HepG2 (cell line): ENCODE results near the gene CASZ1. TPM values are rescaled to one million over a fixed set of nuclear protein-coding genes. Genes with fewer than 3 reads are reported as not detected.

ENCODE experiments used
- ATAC-seq: fragments of 200-7000 bp; cut with Tn5 transposase; 3 replicates; pipeline ENCODE4 v1.9.1; 2020; ENCODE audit warnings: mild to moderate bottlenecking, moderate library complexity
- BruUV-seq: library from RNA; stranded (reverse); fragments of 400-500 nt; replicated peaks from 2 replicates; lab custom pipeline; 2021; lab: Mats Ljungman, UMichigan
- CTCF ChIA-PET: fragments of 300-600 bp; formaldehyde crosslinking; extraction: SDS; loops from one replicate; lab custom pipeline; 2021; ENCODE audit warnings: low total read pairs, inconsistent platforms, low intra/inter-chr PET ratio; lab: Yijun Ruan, JAX
- POLR2A ChIA-PET: fragments of 350-600 bp; sonication (Branson Sonifier 250); formaldehyde crosslinking; loops from one replicate; lab custom pipeline; 2020; ENCODE audit warnings: antibody characterized with exemption, inconsistent platforms; lab: Yijun Ruan, JAX
- DNase-seq: peaks from one replicate; pipeline ENCODE4 v3.0.0-alpha.2; 2015; ENCODE audit warnings: low spot score
- FAIRE-seq: peaks from 3 replicates; lab custom pipeline; 2011; peaks lifted over from hg19 to GRCh38; lab: Jason Lieb, UNC
- H2AFZ ChIP-seq: one replicate; pipeline ENCODE4 v1.6.1; 2011; ENCODE audit warnings: low read length, inconsistent platforms
- H3K27ac ChIP-seq: fragments of 300-600 bp; 3 replicates; pipeline ENCODE4 v1.8.0; 2011; ENCODE audit warnings: mixed run types, mild to moderate bottlenecking, mixed read lengths, low read length, inconsistent platforms; ENCODE audit not compliant: insufficient read depth; ENCODE audit errors: extremely low read length
- H3K27me3 ChIP-seq, 2 experiments: fragments of 200-600 bp in 1 of 2; 2 replicates in 1 of 2; 3 replicates in 1 of 2; pipeline versions ENCODE4 v1.6.0 to v1.8.0; 2011; ENCODE audit warnings: low read length in 2 of 2, mild to moderate bottlenecking in 2 of 2, moderate library complexity in 2 of 2, inconsistent platforms in 1 of 2; ENCODE audit not compliant: insufficient read depth in 2 of 2, control insufficient read depth in 1 of 2
- H3K36me3 ChIP-seq, 2 experiments: fragments of 200-600 bp in 1 of 2; replicated peaks in 1 of 2; 2 replicates in 1 of 2; 3 replicates in 1 of 2; pipeline versions ENCODE4 v1.5.1 to v1.8.0; 2011; ENCODE audit warnings: low read length in 2 of 2, inconsistent platforms in 1 of 2; ENCODE audit not compliant: insufficient read depth in 2 of 2, control insufficient read depth in 1 of 2
- H3K4me1 ChIP-seq: 2 replicates; pipeline ENCODE4 v1.5.1; 2012; ENCODE audit warnings: low read length, inconsistent platforms; ENCODE audit not compliant: insufficient read depth
- H3K4me2 ChIP-seq: 2 replicates; pipeline ENCODE4 v1.6.0; 2011; ENCODE audit warnings: low read depth, low read length, inconsistent platforms
- H3K4me3 ChIP-seq, 3 experiments: fragments of 200-600 bp in 1 of 3; sonication (generic), shearing (Covaris generic) in 1 of 3; replicated peaks in 1 of 3; 2 replicates each; pipeline ENCODE4 v1.5.1; 2011 to 2016; ENCODE audit warnings: low read length in 3 of 3, inconsistent platforms in 2 of 3, low read depth in 2 of 3, mild to moderate bottlenecking in 2 of 3, control low read depth in 1 of 3, mixed read lengths in 1 of 3; ENCODE audit not compliant: insufficient read depth in 1 of 3
- H3K79me2 ChIP-seq: one replicate; pipeline ENCODE4 v1.6.1; 2011; ENCODE audit warnings: low read length, inconsistent platforms; ENCODE audit not compliant: insufficient read depth
- H3K9ac ChIP-seq: 2 replicates; pipeline ENCODE4 v1.6.0; 2011; ENCODE audit warnings: mild to moderate bottlenecking, low read depth, low read length, inconsistent platforms; ENCODE audit not compliant: insufficient read depth
- H3K9me3 ChIP-seq: 2 replicates; pipeline ENCODE4 v1.5.1; 2012; ENCODE audit warnings: mild to moderate bottlenecking, low read length
- H4K20me1 ChIP-seq: 2 replicates; pipeline ENCODE4 v1.6.0; 2011; ENCODE audit warnings: inconsistent platforms, mild to moderate bottlenecking, low read length, moderate library complexity; ENCODE audit not compliant: insufficient read depth
- CC2D1A ChIP-seq: sonication (generic); formaldehyde crosslinking; IDR thresholded peaks from 2 replicates; pipeline ENCODE4 v1.8.1; 2023; ENCODE audit warnings: mild to moderate bottlenecking, missing genetic modification reagents
- FOSL2 ChIP-seq: sonication (generic); formaldehyde crosslinking; IDR thresholded peaks from 2 replicates; pipeline ENCODE4 v1.4.0; 2020; ENCODE audit warnings: missing genetic modification reagents
- HMG20B ChIP-seq: conservative IDR thresholded peaks from 2 replicates; pipeline ENCODE4 v1.6.1; 2016; ENCODE audit warnings: missing genetic modification reagents, missing compliant biosample characterization
- RXRA ChIP-seq: sonication (generic); formaldehyde crosslinking; IDR thresholded peaks from 2 replicates; pipeline ENCODE4 v1.5.1; 2020; ENCODE audit warnings: missing genetic modification reagents
- SIX4 ChIP-seq: sonication (generic); formaldehyde crosslinking; IDR thresholded peaks from 2 replicates; pipeline ENCODE4 v1.4.0; 2020; ENCODE audit warnings: missing genetic modification reagents
- TCF7L2 ChIP-seq: IDR thresholded peaks from 2 replicates; pipeline ENCODE4 v1.6.1; 2011; ENCODE audit warnings: mild to moderate bottlenecking, low read depth, low read length, moderate library complexity
- ZKSCAN5 ChIP-seq: sonication (generic); formaldehyde crosslinking; IDR thresholded peaks from 2 replicates; pipeline ENCODE4 v1.5.1; 2020; ENCODE audit warnings: mild to moderate bottlenecking, missing genetic modification reagents
- ZNF350 ChIP-seq: sonication (generic); formaldehyde crosslinking; IDR thresholded peaks from 2 replicates; pipeline ENCODE4 v1.4.0; 2020; ENCODE audit warnings: mild to moderate bottlenecking, low read depth, missing genetic modification reagents, borderline replicate concordance
- ZNF775 ChIP-seq: sonication (generic); formaldehyde crosslinking; IDR thresholded peaks from 2 replicates; pipeline ENCODE4 v1.4.0; 2020; ENCODE audit warnings: missing genetic modification reagents, mild to moderate bottlenecking, moderate library complexity, borderline replicate concordance
- WGBS: methylation state at CpG from one replicate; pipeline ENCODE4 v1.1.6; 2017; ENCODE audit warnings: low lambda C conversion rate; 5-methylcytosine and 5-hydroxymethylcytosine counted together
- in situ Hi-C: cut with HindIII; loops from 2 replicates; pipeline ENCODE4 v1.10.0; 2017; ENCODE audit warnings: low pct_unique_long_range_greater_than_20kb; ENCODE audit not compliant: extremely low pct_ligation_motif_present
- intact Hi-C: fragments of 100-400 bp; cut with micrococcal nuclease; formaldehyde crosslinking; loops from one replicate; pipeline ENCODE4 v1.10.0; 2022; ENCODE audit not compliant: unreplicated experiment
- polyA plus RNA-seq, 8 experiments: library from polyadenylated mRNA; depleted of rRNA in 3 of 8; stranded (reverse) in 7 of 8; unstranded in 1 of 8; fragments of >200 nt; fragmentation: Illumina TruSeq in 4 of 8; extraction: Trizol in 4 of 8; gene quantifications; 2 replicates each; pipeline versions ENCODE4 v1.2.1 to v1.2.3, GENCODE V29; 2011 to 2016; ENCODE audit warnings: low read depth in 4 of 8, missing spikeins in 1 of 8, mixed read lengths in 1 of 8; ENCODE audit not compliant: insufficient read depth in 1 of 8
- total RNA-seq, 5 experiments: library from RNA; depleted of rRNA; stranded (reverse); fragments of >200 nt; fragmentation: Illumina TruSeq; extraction: Trizol; gene quantifications; 2 replicates each; pipeline ENCODE4 v1.2.3, GENCODE V29; 2016; ENCODE audit warnings: low read depth in 1 of 5
- TF ChIP-seq, protein P1 (sequence below): sonication (generic); formaldehyde crosslinking; IDR thresholded peaks from 2 replicates; pipeline ENCODE4 v1.4.0; 2020; ENCODE audit warnings: missing genetic modification reagents
- TF ChIP-seq, protein P2 (sequence below): sonication (generic); formaldehyde crosslinking; IDR thresholded peaks from 2 replicates; pipeline ENCODE4 v1.8.1; 2023; ENCODE audit warnings: mild to moderate bottlenecking, moderate library complexity, missing genetic modification reagents
- TF ChIP-seq, protein P3 (sequence below): sonication (generic); formaldehyde crosslinking; IDR thresholded peaks from 2 replicates; pipeline ENCODE4 v1.4.0; 2020; ENCODE audit warnings: mild to moderate bottlenecking, low read depth, missing genetic modification reagents

CASZ1 gene
- total and polyA plus RNA-seq, 2 of the 13 experiments (the other 11 are each of a cell fraction or from before 2014, with no cell fraction given), result 1.9 to 3.7 TPM

- Histone ChIP-seq H3K4me3 (no peak overlapping the region), H3K9ac (no peak overlapping the region), H2AFZ (no peak overlapping the region), H3K27me3 (peaks cover 8 to 58% of the 10 kb centered on the region in 2 experiments; a peak in 3 of 5 replicates), H3K9me3 (no peaks in the 10 kb centered on the region), H3K79me2 (no peaks in the 10 kb centered on the region), H3K36me3 (no peaks in the 10 kb centered on the region), H4K20me1 (no peaks in the 10 kb centered on the region), H3K27ac (no peak overlapping the region), H3K4me2 (no peak overlapping the region), H3K4me1 (peaks cover 25% of the 10 kb centered on the region)
- no peak for FAIRE-seq
- TF ChIP-seq ZNF350 (CRISPR knock-in tag) (no peak), HMG20B (CRISPR knock-in tag) (no peak), FOSL2 (CRISPR knock-in tag) (peak; percentile 52)
- TF ChIP-seq, protein P1, sequence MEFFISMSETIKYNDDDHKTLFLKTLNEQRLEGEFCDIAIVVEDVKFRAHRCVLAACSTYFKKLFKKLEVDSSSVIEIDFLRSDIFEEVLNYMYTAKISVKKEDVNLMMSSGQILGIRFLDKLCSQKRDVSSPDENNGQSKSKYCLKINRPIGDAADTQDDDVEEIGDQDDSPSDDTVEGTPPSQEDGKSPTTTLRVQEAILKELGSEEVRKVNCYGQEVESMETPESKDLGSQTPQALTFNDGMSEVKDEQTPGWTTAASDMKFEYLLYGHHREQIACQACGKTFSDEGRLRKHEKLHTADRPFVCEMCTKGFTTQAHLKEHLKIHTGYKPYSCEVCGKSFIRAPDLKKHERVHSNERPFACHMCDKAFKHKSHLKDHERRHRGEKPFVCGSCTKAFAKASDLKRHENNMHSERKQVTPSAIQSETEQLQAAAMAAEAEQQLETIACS (CRISPR knock-in tag), result no peak
- TF ChIP-seq, protein P2, sequence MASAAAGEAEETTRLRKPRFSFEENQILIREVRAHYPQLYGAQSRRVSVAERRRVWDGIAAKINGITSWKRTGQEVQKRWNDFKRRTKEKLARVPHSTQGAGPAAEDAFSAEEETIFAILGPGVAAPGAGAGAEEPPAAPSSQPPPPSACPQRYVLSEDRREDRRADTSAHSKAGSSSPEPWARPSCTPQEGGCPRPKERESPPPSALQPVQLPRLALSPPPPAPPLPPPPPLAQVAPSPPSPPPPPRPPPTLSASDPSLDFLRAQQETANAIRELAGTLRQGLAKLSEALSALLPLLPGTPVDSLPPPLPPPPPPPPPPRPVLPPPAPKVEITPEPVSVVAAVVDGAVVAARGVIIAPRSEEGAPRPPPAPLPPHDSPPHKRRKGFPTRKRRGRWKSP (CRISPR knock-in tag), result no peak
- POLR2A ChIA-PET, result no interaction called here
- in situ Hi-C loops (no loop called here), intact Hi-C loops (no loop called here)
- WGBS, result 66% methylated on average over 4 of the region's 13 CpGs
- ATAC-seq, result no peak; the same call in 2 of the 3 replicates
- BruUV-seq, result no TSS peak
- CTCF ChIA-PET, result no interaction called here
- no peak for DNase-seq
Observed at GRCh38 chr1:10705953-10706352, 90.5 kb downstream of the CASZ1 start.

DNA sequence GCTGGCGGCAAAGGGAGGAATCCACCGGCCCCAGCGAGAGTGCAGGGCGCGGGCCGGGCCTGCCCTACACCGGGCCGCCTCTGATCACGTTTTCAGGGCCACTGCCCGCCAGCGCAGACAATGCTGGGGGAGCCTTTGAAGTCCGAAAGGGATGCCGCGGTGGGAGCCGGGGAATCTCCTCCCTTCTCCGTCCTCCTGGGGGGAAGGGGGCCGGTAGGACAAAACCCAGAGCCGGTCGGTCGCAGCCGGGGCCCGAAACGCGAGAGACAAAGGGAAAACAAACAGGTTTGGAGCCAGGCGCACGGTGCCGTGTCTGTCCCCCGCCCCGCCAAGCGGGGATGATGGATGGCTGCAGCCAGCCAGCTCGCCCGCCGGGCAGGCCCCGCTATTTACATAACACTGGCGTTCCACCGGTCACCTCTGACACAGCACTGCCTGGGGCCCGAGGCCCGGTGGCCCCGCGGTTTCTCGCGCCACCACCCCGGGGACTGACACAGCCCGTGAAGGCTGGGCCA lies 92.0 kb downstream of the CASZ1 start:
- H3K4me1 ChIP-seq, result peaks cover 25% of the 10 kb centered on the region
- H3K36me3 ChIP-seq, result no peaks in the 10 kb centered on the region
- CTCF ChIA-PET, result no interaction called here
- intact Hi-C loops, result no loop called here
- peaks cover 8 to 59% of the 10 kb centered on the region in 2 experiments; a peak in 4 of 5 replicates for H3K27me3 ChIP-seq
- H3K79me2 ChIP-seq, result no peaks in the 10 kb centered on the region
- peak overlapping the region; percentile 82 for H3K4me2 ChIP-seq
- no peaks in the 10 kb centered on the region for H4K20me1 ChIP-seq
- H3K27ac ChIP-seq, result no peak overlapping the region
- 4% methylated on average over 4 of the region's 44 CpGs for WGBS
- no peak overlapping the region; the same call in 1 of the 2 replicates for H3K9ac ChIP-seq
- DNase-seq, result peak; percentile 58
- ATAC-seq, result peak; percentile 81
- in situ Hi-C loops, result no loop called here
- POLR2A ChIA-PET, result no interaction called here
- BruUV-seq, result no TSS peak
- no peak for FAIRE-seq
- H3K9me3 ChIP-seq, result no peaks in the 10 kb centered on the region
- no peak overlapping the region for H2AFZ ChIP-seq
- H3K4me3 ChIP-seq, result peak overlapping the region; percentile 51 to 69 (median 54)
- TF ChIP-seq ZKSCAN5 (CRISPR knock-in tag) (no peak), CC2D1A (CRISPR knock-in tag) (no peak), SIX4 (CRISPR knock-in tag) (no peak), ZNF775 (CRISPR knock-in tag) (no peak), RXRA (CRISPR knock-in tag) (0 out of 2 replicates have a peak, but pooled peaks have one; percentile 56), TCF7L2 (no peak)
- TF ChIP-seq, protein P3, sequence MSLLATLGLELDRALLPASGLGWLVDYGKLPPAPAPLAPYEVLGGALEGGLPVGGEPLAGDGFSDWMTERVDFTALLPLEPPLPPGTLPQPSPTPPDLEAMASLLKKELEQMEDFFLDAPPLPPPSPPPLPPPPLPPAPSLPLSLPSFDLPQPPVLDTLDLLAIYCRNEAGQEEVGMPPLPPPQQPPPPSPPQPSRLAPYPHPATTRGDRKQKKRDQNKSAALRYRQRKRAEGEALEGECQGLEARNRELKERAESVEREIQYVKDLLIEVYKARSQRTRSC, result no peak
